Measurements from ENCODE around the gene ZFY. TPM values are rescaled to one million over a fixed set of nuclear protein-coding genes. Genes with fewer than 3 reads are reported as not detected.

Gene ZFY
- total and polyA plus RNA-seq, 2 of the 4 experiments (the other 2 are of a cell fraction), result not detected

GRCh38 chrY:3003846-3004245 is 68.7 kb downstream of the ZFY start:
- no peaks in the 10 kb centered on the region for H3K79me1 ChIP-seq (ENCODE audit: low read depth in 1 of 2, low read length in 2 of 2)
- in situ Hi-C loops (cut with MboI; ENCODE audit: low sequenced_read_pairs) (no loop called here), dilution Hi-C loops (cut with HindIII; ENCODE audit: low sequenced_read_pairs, unreplicated experiment) (no loop called here), intact Hi-C loops (cut with micrococcal nuclease) (no loop called here)
- H3K9me1 ChIP-seq (ENCODE audit: insufficient read depth, low read length), result no peaks in the 10 kb centered on the region
- no peak overlapping the region for H2AFZ ChIP-seq (replicated peaks; ENCODE audit: low read length, poor library complexity)
- no peak overlapping the region for H3K27ac ChIP-seq (ENCODE audit: insufficient read depth, low read length)
- no peak overlapping the region for H2BK15ac ChIP-seq (ENCODE audit: low read depth, low read length)
- no peak overlapping the region for H3K23ac ChIP-seq (ENCODE audit: low read depth, low read length)
- no peaks in the 10 kb centered on the region for H3K27me3 ChIP-seq (ENCODE audit: control insufficient read depth, insufficient read depth, low read length)
- no peak overlapping the region for H3K14ac ChIP-seq (replicated peaks; ENCODE audit: low read depth, low read length)
- no peak overlapping the region for H3K56ac ChIP-seq (ENCODE audit: extremely low read depth, insufficient read depth, low read length)
- ChIA-PET CTCF (no interaction called here), POLR2A (ENCODE audit: unreplicated experiment) (no interaction called here)
- no peak overlapping the region for H3K18ac ChIP-seq (ENCODE audit: low read depth, low read length)
- no peak for ATAC-seq (ENCODE audit: low read depth)
- H4K20me1 ChIP-seq (ENCODE audit: insufficient read depth, low read length), result no peaks in the 10 kb centered on the region
- no TSS peak for BruUV-seq (replicated peaks)
- H3K9me3 ChIP-seq (ENCODE audit: control insufficient read depth, insufficient read depth, low read length), result no peaks in the 10 kb centered on the region
- H3K4me2 ChIP-seq (ENCODE audit: low read depth, low read length), result no peak overlapping the region
- H3K9ac ChIP-seq (ENCODE audit: low read depth, low read length), result no peak overlapping the region
- H4K5ac ChIP-seq (ENCODE audit: low read depth, low read length), result no peak overlapping the region
- no peak overlapping the region for H2AK9ac ChIP-seq (replicated peaks; ENCODE audit: low read depth, low read length, poor library complexity)
- no peaks in the 10 kb centered on the region for H3K36me3 ChIP-seq (ENCODE audit: control insufficient read depth, insufficient read depth, low read length)
- WGBS, 2 experiments (ENCODE audit: extremely low coverage in 2 of 2, insufficient read length in 1 of 2), result no CpG with 5 or more reads among the region's 5 CpGs
- DNase-seq, result no peak
- H2BK20ac ChIP-seq (ENCODE audit: low read depth, low read length), result no peak overlapping the region
- H3K4ac ChIP-seq (ENCODE audit: low read depth, low read length), result no peak overlapping the region
- H2BK5ac ChIP-seq (ENCODE audit: low read depth, low read length, poor library complexity, severe bottlenecking), result no peak overlapping the region
- H3K4me1 ChIP-seq (ENCODE audit: control insufficient read depth, insufficient read depth, low read length), result no peaks in the 10 kb centered on the region
- H2AK5ac ChIP-seq (ENCODE audit: low read depth, low read length), result no peak overlapping the region
- H2BK120ac ChIP-seq (ENCODE audit: low read depth, low read length), result no peak overlapping the region
- H3K4me3 ChIP-seq (ENCODE audit: insufficient read depth, low read depth, low read length), result no peak overlapping the region
- TF ChIP-seq CEBPB (IDR thresholded peaks at IDR 0.05; ENCODE audit: low read depth, low read length), result no peak
- TF ChIP-seq MAZ (IDR thresholded peaks at IDR 0.05; ENCODE audit: borderline replicate concordance, low read depth, low read length), result no peak
- no peak for TF ChIP-seq ELK1 (IDR thresholded peaks at IDR 0.05; ENCODE audit: borderline replicate concordance, low read depth, low read length)
- TF ChIP-seq BHLHE40 (IDR thresholded peaks at IDR 0.05; ENCODE audit: low read depth, low read length), result no peak
- TF ChIP-seq RCOR1 (IDR thresholded peaks at IDR 0.05; ENCODE audit: insufficient replicate concordance, low read length), result no peak
- TF ChIP-seq RAD21 (IDR thresholded peaks at IDR 0.05; ENCODE audit: low read length), result no peak
- TF ChIP-seq FOS (IDR thresholded peaks at IDR 0.05; ENCODE audit: low read depth, low read length), result no peak
- TF ChIP-seq USF2 (IDR thresholded peaks at IDR 0.05; ENCODE audit: low read depth, low read length), result no peak
- TF ChIP-seq MAFK (IDR thresholded peaks at IDR 0.05; ENCODE audit: low read depth, low read length), result no peak
- no peak for TF ChIP-seq RFX5 (IDR thresholded peaks at IDR 0.05; ENCODE audit: low read depth, low read length)
- no peak for TF ChIP-seq CHD1 (IDR thresholded peaks at IDR 0.05; ENCODE audit: low read depth, low read length)
- no peak for TF ChIP-seq POLR2A (IDR thresholded peaks at IDR 0.05; ENCODE audit: low read depth, low read length)
- TF ChIP-seq SMC3 (IDR thresholded peaks at IDR 0.05; ENCODE audit: low read depth, low read length), result no peak
- no peak for TF ChIP-seq MXI1 (IDR thresholded peaks at IDR 0.05; ENCODE audit: borderline replicate concordance, low read depth, low read length)
- TF ChIP-seq NFE2L2 (IDR thresholded peaks at IDR 0.05; ENCODE audit: low read depth, low read length), result no peak
- TF ChIP-seq CTCF (conservative IDR thresholded peaks at IDR 0.05; ENCODE audit: low read depth, low read length), result no peak
- no peak overlapping the region for H4K8ac ChIP-seq (ENCODE audit: low read depth in 2 of 2, low read length in 2 of 2)
- H4K91ac ChIP-seq (ENCODE audit: insufficient read depth, low read depth, low read length), result no peak overlapping the region

Measured in IMR-90 (cell line).